ENCODE data around the gene ABCB10.
"Not testable (repeated sequence)": the region's sequence is repeated elsewhere in the genome, so short reads cannot be mapped to it uniquely, and the experiment has no call there.

The ABCB10 gene

DNA sequence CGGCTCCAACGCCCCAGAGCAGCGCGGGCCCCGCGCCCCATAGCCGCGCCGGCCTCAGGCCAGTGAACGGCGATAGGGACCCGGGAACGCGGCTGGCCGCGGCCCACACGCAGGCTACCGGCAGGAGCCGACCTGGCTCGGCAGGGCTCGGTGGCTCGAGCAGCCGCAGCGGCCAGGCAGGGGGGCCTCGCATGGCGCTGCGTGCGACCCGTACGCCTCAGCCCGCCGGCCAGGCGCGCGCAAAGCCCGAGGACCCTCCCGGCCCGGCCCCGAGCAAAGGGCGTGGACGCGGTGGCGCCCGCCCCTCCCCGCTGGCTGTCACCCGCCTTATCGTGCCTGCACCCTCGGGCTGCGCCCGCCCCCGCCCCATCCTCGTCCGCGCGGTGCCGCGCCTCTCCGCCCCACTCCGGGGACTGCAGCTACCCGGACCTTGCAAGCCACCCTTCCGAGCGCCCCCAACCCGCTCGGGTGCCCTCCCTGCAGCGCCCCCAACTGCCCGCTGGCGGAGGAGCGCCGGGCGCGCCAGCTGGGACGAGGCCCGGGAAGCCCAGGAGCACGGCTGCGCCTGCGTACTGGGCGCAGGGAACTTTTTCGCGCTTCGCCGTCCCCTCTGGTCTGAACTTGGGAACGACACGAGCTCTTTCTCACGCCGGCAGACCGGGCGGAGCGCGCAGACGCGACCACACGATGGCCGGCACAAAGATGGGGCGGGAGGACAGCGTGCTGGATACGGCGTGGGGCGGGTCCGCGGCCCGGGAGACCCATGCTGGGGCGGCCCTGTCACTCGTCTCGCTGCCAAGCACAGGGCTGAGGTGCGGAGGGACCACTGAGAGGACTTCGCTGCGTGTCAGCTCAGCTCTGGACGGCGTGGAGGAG is at the start of gene ABCB10:
Gene ABCB10 (minus strand): TSS at position 248 of the 876 bp plus-strand sequence. CDS start 55 bp downstream, at position 193.
- peak; percentile 95 to 97 for DNase-seq

DNA sequence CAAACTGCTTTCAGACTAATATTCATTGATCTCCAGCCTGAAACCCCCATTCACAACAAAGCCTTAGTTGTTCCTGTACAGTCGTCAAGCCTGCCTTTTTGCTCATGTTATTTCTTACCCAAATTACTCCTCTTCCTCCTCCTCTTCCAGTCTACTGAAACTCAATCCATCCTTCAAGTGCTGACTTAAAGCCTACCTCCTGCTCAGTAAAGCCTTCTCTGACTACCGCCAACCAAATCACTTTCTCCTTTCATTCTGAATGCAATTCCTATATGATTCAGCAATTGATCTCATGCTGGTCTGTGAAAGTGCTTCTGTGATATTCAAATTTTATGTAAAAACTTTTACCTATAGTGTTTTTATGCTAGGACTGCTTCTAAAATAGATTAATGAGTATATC is 48.9 kb upstream of the ABCB10 start:
- no peak for DNase-seq

DNA sequence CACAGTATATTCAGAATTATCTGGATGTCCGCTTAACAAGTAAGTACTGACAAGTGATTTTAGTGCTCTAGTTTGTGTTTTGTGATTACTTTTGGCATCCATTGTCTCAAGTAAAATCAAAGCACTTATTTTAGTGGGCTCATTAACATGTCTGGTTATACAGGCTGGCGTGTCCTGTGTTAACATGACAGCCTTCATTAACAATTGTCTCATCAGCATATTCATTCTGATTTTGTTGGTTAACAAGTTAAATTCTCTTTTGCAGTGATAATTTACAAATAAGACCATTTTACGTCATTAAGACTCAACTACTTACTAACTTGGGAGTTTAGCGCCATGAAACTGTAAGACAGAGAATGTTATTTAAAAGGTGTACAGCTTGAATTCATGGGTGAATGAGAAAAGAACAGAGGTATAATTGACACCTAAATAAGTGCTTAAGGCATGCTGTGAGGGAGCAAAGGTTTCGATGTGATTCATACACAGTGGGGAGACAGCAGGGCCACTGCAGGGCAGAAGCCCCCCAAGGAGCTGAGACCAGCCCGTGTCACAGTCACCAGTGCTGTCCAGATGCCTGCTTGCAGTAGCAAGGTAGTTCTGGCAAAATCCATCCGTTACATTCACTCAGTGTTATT is 45.0 kb upstream of the ABCB10 start:
- DNase-seq, result no peak

DNA sequence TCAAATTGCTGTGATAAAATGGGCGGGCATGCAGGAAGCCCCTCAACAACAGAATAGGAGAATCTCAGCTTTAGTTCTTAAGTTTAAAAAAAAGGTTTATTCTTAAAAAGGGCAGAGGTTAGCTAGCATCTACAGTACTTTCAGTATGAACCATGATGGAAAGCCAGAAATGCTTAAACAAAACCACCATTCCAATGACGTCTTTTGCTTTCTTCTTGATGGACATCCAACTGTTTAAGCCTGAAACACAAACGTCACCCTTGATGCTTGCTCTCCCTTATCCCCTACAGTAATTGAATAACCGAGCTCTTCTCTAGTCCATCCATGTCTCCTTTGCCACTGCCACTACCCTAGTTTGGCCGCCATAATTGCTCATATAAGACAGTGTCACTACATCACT is 41.7 kb upstream of the ABCB10 start:
- DNase-seq, result no peak

DNA sequence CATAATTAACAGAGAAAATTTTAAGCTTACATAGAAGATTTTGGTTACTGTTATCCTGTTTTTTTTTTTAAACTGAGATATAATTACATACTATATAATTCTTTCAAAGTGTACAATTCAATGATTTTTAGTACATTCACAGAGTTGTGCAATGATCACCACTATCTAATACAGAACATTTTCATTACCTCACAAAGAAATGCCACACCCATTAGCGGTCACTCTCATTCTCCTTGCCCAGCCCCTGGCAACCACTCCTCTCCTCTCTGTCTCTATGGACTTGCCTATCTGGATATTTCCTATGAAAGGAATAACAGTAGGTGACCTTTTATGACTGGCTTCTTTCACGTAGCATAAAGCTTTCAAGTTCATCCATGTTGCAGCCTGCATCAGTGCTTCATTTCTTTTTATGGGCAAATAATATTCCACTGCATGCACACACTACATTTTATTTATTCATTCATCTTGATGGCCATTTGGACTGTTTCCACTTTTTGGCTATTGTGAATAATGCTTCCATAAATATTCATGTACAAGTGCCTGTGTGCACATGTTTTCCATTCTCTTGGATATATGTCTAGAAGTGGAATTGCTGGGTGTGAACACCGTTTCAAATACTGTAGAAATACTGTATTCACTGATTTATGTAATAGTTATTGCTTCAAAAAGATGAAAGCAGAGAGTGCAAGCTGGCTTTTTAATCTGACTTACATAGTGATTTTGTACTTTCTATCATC is 40.9 kb upstream of the ABCB10 start:
- DNase-seq, result no peak

DNA sequence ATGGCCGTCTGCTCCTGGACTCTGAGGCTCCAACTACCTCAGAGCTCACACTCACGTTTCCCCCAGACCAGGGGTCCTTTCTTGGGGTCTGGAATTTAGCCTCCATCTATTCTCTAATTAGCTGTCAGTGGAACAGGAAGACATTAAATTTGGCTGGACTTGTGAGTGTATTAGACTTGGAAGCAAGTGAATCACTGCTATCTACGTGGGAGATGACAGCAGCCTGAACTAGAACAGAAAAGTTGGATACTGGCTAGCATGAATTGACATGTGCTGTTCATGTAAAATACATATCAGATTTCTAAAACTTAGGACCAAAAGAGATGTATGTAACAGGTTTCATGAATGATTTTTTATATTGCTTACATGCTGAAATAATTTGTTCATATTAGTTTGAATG is 39.4 kb upstream of the ABCB10 start:
- no peak for DNase-seq

DNA sequence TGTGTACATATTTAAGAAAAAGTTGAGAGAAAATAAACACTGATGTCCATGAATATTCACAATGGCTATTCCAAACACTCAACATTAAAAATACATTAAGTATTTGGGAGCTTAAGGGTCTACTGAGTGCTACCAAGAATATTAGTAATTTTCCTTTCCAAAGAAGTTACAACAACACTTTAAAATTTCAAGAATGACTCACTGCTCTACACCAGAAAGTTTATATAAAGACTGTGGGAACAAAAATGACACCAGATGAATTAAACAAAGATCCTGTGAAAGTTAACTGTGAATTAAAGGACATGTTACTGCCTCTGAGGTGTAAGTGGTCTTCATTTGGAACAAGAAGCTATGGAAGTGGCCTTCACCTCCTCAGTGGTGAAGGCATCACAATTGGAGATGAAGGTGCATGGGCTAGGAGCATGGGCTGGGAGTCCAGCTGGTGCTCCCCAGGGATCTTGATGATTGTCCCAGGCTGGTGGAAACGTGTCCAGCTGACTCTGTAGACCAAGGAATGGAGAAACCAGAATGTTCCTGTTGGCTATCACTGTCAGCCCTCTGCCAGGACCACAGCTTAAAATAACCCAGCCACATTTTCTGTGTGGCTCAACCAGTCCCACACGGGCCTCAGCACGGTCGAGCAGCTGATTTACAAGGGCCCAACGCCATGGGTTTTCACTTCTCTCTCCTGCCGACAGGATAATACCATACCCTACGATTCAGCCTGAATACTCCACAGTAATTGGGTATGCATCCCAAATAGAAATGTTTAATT is 38.6 kb upstream of the ABCB10 start:
- DNase-seq, result no peak

DNA sequence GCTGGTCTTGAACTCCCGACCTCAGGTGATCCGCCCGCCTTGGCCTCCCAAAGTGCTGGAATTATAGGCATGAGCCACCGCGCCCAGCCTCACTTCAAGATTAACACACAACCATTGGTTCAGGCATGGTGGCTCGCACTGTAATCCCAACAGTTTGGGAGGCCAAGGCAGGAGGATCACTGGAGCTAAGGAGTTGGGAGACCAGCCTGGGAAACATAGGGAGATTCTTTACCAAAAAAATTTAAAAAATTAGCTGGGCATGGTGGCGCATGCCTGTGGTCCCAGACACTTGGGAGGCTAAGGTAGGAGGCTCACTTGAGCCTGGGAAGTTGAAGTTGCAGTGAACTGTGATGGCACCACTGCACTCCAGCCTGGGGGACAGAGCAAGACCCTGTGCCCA is 37.4 kb upstream of the ABCB10 start:
- DNase-seq, result not testable (repeated sequence)

DNA sequence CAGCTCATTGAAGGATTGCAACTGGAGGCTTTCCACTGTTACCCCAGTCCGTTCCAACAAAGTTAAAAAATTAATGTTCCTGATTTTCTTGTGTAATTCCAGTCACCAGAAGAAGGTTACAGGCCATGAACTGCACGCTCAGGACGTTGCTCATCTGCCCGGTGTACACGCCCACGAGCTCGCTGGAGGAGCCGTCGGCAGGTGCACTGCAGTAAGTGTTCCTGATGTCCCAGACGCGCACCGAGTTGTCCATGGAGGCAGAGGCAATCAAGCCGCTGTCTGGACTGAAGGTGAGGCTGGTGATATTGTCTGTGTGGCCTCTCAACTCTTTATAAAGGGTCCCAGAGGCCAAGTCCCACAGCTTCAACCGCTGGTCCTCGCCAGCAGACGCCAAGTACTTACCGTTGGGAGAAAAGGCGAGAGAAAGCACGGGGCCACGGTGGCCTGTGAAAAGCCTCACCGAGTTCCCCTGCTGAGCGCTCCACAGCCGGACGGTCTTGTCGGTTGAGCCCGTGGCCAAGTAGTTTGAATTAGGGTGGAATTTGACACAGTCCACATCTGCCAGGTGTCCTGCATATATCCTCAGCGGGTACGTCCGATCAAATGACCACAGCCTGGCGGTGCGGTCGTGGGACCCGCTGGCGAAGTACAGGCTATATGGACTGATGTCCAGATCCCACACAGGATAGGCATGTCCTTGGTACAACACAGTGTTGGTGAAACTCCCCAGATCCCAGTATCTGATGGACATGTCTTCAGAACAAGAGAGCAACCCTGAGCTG is 35.9 kb upstream of the ABCB10 start:
- no peak for DNase-seq

DNA sequence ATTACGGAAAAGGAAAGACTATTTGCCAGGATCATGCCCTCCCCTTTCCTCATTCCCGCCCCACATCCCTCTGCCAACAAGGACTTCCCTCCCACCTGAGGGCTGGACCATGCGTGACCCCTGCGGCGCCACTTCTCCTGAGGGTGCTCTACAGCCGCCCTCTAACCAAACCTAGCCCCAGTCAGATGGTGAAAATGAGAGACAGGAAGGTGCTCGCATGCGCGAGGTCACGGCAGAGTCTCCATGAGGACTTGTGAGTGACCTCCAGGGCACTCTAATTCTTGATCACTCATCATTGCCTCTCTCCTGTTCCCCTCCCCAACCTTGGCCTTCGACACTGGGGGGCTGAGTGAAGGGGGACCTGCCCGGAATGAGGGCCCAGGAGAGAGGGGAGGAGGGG is 35.3 kb upstream of the ABCB10 start:
- no peak for DNase-seq

DNA sequence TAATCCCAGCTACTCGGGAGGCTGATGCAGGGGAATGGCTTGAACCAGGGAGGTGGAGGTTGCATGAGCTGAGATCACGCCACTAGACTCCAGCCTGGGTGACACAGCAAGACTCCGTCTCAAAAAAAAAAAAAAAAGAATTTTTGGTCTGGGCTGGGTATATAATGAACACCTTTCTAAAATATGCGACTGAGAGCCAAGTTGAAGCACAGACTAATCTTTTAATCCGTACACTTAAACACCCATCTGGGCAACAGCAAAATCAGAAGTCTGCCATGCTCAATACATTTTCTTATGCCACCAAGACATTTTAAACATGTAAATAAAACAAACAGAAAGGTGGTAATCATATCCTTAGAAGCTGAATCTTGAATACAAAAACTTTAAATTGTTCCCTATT is 31.6 kb upstream of the ABCB10 start:
- DNase-seq, result no peak

DNA sequence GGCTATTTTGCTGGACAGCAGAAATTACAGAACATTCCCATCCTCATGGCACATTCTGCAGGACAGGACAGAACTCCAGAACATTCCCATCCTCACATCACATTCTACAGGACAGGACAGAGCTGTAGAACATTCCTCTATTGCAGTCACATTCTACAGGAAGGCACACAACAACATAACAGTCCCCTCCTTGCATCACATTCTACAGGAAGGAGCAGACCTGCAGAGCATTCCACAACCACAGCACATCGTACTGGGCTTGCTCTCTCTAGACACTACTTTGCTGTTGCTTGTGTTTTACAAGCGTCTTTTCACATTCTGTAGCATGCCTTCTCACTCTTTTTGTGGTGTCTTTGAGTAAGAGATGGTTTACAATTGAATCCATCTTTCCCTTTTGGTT is 26.8 kb upstream of the ABCB10 start:
- no peak for DNase-seq

DNA sequence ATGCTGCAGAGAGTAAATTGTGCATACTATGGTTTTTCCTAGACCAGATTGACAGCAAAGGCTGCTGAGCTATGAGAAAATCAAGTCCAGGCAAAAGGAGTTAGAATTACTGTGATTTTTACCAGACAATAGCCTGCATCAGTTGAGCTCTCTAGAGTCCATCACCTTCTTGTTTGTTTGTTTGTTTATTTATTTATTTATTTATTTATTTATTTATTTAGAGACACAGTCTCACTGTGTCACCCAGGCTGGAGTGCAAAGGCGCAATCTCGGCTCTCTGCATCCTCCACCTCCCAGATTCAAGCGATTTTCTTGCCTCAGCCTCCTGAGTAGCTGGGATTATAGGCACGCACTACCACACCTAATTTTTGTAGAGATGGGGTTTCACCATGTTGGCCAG is 24.2 kb upstream of the ABCB10 start:
- no peak for DNase-seq

DNA sequence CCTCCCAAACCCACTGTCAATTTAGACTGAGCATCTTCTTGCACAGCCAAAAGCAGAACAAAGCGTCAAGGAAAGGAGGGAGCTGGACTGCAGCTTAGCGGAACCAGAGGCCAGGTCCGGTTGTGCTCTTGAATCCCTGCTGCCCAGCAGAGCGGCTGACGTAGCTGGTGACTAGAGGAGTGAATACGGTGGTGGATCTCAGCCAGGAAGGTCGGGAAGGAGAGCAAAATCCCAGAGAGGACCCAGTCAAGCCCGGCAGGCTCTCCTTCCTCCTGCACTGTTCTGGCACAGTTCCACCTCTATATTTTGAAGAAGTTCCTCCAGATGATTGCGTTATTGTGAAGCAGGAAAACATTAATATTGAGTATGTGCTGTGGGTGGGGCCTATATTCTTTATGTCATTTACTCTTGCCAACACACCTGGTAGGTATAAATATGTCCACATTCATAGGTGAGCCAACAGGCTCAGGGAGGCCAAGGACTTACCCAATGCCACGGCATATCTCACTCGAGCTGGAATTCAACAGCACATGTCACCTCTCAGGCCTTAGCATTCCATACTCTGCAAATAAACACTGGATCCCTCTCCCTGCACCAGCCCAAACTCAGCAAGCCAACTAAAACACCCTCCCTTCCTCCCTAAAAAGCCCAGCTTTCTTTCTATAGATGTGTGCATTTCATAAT is 23.6 kb upstream of the ABCB10 start:
- no peak for DNase-seq

DNA sequence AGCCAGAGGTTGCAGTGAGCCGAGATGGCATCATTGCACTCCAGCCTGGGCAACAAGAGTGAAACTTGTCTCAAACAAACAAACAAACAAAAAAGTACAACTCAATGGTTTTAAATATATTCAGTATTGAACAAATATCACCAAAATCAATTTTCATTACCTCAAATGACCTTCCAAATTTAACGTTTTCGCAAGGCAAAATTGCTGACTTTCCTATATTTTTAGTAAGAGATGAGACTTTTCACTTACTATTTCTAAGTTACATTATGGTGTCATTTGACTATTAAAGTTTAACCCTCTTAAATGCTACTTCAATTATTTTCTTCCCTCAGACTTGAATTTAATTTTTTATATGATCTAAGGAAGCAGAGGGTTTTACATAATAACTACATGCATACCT is 23.0 kb upstream of the ABCB10 start:
- DNase-seq, result no peak

DNA sequence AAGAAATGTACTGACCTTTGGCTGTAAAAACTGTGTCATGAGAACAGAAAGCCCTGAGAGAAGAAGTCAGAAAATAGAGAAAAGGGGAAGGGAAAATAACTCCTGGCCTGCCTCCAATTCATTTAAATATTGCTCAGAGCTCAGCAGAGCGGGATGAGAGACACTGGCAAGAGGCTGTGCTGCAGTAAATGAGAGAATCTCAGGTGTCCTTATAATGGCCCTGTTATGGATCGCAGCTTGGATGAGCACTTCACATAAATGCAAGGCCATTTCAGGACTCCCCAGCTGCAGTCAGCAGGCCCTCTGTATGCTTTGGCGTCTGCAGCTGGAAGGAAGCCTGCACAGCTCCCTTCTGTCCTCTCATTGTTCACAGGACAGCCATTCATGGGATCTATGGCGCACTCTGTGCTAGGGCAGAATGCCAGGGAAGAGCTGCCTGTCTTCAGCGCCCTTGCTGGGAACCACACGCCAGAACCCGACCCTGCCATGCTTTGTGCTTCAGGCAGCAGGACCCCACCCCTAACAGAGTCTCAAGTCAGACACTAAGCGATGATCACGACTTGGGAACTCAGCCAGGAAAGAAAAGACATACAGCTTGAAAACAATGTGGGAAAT is 20.7 kb upstream of the ABCB10 start:
- no peak for DNase-seq

DNA sequence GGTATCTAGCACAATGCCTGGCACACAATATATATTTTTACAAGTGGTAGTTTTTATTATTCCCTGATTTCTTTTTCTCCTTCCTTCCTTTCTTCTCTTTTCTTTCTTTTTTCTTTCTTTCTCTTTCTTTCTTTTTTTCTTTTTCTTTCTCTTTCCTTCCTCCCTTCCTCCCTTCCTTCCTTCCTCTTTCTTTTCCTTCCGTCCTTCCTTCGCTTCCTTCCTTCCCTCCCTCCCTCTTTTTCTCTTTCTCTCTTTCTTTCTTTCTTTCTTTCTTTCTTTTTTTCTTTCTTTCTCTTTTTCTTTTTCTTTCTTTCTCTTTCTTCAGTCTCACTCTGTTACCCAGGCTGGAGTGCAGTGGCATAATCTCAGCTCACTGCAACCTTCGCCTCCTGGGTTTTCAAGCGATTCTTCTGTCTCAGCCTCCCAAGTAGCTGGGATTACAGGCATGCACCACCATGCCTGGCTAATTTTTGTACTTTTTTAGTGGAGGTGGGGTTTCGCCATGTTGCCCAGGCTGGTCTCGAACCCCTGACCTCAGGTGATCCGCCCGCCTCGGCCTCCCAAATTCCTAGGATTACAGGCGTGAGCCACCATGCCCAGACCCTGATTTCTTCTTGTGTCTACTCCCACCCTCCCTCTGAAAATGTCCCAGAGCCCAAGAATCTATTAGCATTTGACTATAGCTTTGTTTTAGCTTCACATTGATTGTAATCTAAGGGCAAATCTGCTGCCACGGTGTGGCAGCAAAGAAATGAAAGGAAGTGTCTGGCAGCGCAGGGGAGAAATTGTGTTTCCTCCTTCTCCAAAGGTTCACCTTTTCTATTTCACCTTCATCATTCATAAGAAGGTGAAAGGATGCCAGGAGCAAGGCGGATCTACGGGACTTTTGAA is 19.9 kb upstream of the ABCB10 start:
- no peak for DNase-seq

DNA sequence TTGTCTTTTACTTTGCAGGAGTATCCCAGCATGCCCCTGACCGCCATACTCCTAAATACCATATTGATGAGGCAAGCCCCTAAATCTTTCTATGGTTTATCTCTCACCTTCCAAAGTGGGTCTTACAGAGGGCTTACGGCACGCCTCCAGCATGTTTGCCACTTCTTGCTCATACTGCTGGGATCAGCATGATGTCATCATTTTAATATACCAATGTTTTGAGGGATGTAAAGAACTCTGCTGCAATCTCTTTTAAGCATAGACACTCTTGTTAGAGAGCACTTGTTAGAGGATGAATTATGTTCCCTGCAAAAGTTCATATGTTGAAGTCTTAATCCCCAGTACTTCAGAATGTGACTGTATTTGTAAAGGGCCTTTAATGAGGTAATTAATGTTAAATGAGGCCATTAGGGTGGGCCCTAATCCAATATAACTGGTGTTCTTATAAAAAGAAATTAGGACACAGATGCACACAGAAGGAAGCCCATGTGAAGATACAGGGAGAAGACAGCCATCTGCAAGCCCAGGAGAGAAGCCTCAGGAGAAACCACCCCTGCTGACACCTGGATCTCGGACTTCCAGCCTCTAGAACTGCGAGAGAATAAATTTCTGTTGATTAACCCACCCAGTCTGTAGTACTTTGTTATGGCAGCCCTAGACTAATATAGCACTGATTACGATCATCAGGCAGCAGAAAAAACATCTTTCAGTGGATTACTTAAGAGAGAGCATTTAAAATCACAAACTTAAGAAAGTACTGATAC is 16.4 kb upstream of the ABCB10 start:
- DNase-seq, result no peak

DNA sequence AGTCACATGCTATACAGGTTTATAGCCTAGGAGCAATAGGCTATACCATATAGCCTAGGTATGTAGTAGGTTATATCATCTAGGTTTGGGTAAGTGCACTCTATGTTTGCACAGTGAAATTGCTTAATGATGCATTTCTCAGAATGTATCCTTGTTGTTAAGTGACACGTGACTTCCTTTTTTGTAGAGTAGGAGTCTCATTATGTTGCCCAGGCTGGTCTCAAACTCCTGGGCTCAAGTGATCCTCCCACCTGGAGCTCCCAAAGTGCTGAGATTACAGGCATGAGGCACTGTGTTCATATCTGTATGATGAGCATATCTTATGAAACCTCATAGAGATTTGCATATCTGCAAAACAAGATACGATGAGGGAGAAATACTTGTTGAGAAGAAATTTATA is 13.8 kb upstream of the ABCB10 start:
- no peak for DNase-seq
